HG02938 (cell line): ENCODE data around the gene CCDC85B.
"Not testable (repeated sequence)": the region's sequence is repeated elsewhere in the genome, so short reads cannot be mapped to it uniquely, and the experiment has no call there.

Source experiments
- ATAC-seq: cut with Tn5 transposase; IDR thresholded peaks from one replicate; pipeline ENCODE4 v1.9.1; 2021; ENCODE audit warnings: mild to moderate bottlenecking, moderate library complexity; ENCODE audit not compliant: unreplicated experiment

CCDC85B gene

DNA sequence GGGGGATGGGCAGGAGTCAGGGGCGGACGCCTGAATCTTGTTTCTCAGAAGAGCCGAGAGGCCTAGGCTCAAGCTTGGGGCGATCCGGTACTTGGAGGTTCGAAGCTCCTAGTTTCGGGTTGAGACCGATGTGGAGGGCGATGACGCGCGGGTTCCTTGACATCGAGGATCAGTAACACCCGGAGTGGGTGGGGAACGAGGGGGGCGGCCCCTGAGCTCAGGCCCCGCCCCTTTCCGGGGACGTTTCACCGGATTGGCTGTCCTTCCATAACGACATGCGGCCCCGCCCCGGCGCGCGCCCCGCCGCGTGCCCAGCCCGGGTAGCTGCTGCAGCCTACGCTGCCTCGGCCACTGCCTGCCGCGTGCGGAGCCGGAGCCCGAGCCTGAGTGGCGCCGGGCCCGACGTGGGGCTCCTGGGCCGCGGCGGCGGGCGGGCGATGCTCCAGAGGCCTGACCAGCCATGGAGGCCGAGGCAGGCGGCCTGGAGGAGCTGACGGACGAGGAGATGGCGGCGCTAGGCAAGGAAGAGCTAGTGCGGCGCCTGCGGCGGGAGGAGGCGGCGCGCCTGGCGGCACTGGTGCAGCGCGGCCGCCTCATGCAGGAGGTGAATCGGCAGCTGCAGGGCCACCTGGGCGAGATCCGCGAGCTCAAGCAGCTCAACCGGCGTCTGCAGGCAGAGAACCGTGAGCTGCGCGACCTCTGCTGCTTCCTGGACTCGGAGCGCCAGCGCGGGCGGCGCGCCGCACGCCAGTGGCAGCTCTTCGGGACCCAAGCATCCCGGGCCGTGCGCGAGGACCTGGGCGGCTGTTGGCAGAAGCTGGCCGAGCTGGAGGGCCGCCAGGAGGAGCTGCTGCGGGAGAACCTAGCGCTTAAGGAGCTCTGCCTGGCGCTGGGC lies at the start of gene CCDC85B:
Gene CCDC85B (plus strand): TSS at position 350 of the 895 bp plus-strand sequence. CDS start 111 bp downstream, at position 461.
- ATAC-seq: peak; percentile 37

- no peak for ATAC-seq
Measured at GRCh38 chr11:65842144-65842543, 48.3 kb upstream of the CCDC85B start.

- ATAC-seq: no peak
Measured at GRCh38 chr11:65843811-65844210, 46.7 kb upstream of the CCDC85B start.

- ATAC-seq: no peak
Measured at GRCh38 chr11:65844231-65844872, 46.1 kb upstream of the CCDC85B start.

- no peak for ATAC-seq
Measured at GRCh38 chr11:65847746-65848145, 42.7 kb upstream of the CCDC85B start.

GRCh38 chr11:65848693-65849092 lies 41.8 kb upstream of the CCDC85B start:
- ATAC-seq: not testable (repeated sequence)

DNA sequence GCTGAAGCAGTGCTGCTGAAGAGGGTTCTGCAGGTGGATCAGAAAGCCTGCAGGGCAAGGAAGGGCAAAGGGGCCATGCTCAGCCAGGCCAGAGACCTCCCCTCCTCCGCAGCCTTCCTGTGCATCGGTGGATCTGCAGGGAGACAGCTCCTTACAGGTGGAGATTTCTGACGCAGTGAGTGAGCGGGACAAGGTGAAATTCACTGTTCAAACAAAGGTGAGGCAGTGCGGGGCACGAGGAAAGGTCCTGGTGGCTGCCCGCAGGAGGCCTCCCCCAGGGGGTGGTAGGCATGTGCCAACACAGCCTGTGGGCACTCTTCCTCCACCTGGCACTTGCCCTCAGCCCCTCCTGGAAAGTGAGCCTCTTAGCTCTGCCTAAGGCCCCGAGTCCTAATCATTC lies 41.1 kb upstream of the CCDC85B start:
- no peak for ATAC-seq

DNA sequence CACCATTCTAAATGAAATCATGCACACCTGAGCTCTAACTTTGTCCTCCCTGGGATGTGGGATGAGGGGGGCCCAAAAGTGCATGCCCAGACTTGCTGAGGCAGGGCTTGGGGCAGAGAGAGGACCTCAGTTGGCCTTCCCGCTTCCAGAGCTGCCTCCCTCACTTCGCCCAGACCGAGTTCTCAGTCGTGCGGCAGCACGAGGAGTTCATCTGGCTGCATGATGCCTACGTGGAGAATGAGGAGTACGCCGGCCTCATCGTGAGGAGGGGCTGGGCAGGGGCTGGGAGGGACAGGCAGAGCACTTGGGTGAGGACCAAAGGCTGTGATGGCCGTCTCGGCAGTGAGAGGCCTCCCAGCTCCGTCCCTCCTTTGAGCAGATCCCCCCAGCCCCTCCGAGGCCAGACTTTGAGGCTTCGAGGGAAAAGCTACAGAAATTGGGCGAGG lies 40.7 kb upstream of the CCDC85B start:
- ATAC-seq: no peak

GRCh38 chr11:65850217-65851082 lies 40.0 kb upstream of the CCDC85B start:
- ATAC-seq: no peak

DNA sequence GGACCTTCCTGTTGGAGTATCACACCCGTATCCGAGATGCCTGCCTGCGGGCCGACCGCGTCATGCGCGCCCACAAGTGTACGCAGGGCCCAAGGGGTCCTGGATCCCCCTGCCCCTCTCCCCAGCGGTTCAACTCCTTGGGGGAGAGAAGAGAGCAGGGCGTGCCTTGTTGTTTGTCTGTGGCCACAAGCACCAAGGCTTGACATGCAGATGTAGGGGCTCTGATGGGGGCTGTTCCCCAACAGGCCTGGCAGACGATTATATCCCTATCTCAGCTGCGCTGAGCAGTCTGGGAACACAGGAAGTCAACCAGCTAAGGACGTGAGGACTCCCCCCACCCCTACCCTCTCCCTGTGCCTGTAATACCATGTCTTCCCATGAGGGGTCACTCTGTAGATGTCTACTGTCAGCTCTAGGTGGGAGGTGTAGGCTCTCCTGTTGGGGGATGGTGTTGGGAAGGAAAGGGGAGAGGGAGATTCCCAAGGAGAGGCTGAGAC lies 39.3 kb upstream of the CCDC85B start:
- no peak for ATAC-seq

- ATAC-seq: no peak
Measured at GRCh38 chr11:65851811-65852507, 38.5 kb upstream of the CCDC85B start.

DNA sequence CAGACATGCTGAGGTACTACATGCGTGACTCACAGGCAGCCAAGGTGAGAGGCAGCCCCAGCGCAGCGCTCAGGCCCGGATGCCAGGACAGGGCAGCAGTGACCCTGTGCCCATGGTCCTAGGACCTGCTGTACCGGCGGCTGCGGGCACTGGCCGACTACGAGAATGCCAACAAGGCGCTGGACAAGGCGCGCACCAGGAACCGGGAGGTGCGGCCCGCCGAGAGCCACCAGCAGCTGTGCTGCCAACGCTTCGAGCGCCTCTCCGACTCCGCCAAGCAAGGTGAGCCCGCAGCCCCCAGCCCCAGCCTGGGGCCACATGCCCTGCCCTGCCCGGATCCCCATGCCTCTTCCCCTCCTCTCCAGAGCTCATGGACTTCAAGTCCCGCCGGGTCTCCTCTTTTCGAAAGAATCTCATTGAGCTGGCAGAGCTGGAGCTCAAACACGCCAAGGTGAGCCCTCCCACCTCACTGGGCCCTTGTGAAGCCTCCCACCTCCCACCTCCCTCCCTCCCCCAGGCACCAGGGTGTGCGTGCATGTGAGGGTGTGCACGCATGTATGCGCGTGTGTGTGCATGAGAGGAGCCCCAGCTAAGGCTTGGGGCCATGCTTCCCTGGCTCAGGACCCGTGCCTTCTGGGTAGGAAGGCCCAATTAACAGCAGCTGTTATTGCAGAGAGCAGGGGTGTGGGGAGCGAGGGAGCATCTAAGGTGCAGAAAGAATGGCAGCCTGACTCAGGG lies 37.8 kb upstream of the CCDC85B start:
- ATAC-seq: no peak

- ATAC-seq: no peak
Measured at GRCh38 chr11:65853246-65853979, 37.1 kb upstream of the CCDC85B start.

- no peak for ATAC-seq
Measured at GRCh38 chr11:65854161-65854592, 36.3 kb upstream of the CCDC85B start.

GRCh38 chr11:65854852-65855837 lies 35.3 kb upstream of the CCDC85B start:
- ATAC-seq: no peak

- ATAC-seq: no peak
Measured at GRCh38 chr11:65855927-65856363, 34.5 kb upstream of the CCDC85B start.

- ATAC-seq: peak; percentile 18
Measured at GRCh38 chr11:65856689-65857499, 33.6 kb upstream of the CCDC85B start.
